ENCODE data around the gene TIMM17A.

DNA sequence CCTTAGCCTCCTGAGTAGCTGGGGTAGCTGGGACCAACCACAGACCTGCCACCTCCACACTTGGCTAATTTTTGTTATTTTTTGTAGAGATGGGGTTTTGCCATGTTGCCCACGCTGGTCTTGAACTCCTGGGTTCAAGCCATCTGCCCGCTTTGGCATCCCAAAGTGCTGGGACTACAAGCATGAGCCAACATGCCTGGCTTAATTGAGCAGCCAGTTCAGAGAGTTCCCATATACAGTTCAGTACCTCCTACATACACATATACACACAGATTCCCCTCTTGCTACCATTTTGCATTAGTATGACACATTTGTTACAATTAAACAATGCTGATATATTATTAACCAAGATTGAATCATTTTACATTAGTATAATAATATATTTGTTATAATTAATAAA lies 30.1 kb downstream of the TIMM17A start:
- TF ChIP-seq, protein P1, sequence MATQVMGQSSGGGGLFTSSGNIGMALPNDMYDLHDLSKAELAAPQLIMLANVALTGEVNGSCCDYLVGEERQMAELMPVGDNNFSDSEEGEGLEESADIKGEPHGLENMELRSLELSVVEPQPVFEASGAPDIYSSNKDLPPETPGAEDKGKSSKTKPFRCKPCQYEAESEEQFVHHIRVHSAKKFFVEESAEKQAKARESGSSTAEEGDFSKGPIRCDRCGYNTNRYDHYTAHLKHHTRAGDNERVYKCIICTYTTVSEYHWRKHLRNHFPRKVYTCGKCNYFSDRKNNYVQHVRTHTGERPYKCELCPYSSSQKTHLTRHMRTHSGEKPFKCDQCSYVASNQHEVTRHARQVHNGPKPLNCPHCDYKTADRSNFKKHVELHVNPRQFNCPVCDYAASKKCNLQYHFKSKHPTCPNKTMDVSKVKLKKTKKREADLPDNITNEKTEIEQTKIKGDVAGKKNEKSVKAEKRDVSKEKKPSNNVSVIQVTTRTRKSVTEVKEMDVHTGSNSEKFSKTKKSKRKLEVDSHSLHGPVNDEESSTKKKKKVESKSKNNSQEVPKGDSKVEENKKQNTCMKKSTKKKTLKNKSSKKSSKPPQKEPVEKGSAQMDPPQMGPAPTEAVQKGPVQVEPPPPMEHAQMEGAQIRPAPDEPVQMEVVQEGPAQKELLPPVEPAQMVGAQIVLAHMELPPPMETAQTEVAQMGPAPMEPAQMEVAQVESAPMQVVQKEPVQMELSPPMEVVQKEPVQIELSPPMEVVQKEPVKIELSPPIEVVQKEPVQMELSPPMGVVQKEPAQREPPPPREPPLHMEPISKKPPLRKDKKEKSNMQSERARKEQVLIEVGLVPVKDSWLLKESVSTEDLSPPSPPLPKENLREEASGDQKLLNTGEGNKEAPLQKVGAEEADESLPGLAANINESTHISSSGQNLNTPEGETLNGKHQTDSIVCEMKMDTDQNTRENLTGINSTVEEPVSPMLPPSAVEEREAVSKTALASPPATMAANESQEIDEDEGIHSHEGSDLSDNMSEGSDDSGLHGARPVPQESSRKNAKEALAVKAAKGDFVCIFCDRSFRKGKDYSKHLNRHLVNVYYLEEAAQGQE (IDR thresholded peaks at IDR 0.05; ENCODE audit: low read depth), result no peak
- no peak for TF ChIP-seq ZBTB7A (IDR thresholded peaks at IDR 0.05; ENCODE audit: low read depth)
